Gastrocnemius medialis (tissue), 4 donors: ENCODE measurements around the gene PRKCH.

Experiments used
- CTCF ChIP-seq, 5 experiments: fragments of 450-650 bp in 3 of 5; fragments of 200-600 bp in 2 of 5; sonication (generic) in 2 of 5; IDR thresholded peaks in 4 of 5; conservative IDR thresholded peaks in 1 of 5; 1 replicate in 4 of 5; 2 replicates in 1 of 5; pipeline ENCODE4 v1.5.1; 2016 to 2019; ENCODE audit warnings: antibody characterized with exemption in 5 of 5, mild to moderate bottlenecking in 3 of 5, moderate library complexity in 3 of 5
- POLR2A ChIP-seq, 2 donors: fragments of 450-650 bp; IDR thresholded peaks; one replicate each; pipeline ENCODE4 v1.6.1; 2017; ENCODE audit warnings: antibody characterized with exemption in 2 of 2, mild to moderate bottlenecking in 2 of 2, moderate library complexity in 2 of 2

GRCh38 chr14:61404637-61405036 lies 83.3 kb downstream of the PRKCH start:
- no peak for TF ChIP-seq CTCF (IDR thresholded peaks at IDR 0.05 in 4 of 5, conservative IDR thresholded peaks at IDR 0.05 in 1 of 5)
- TF ChIP-seq POLR2A (IDR thresholded peaks at IDR 0.05), result no peak
